NCI-H2171 treated with DMSO at 0.1 percent for 48 hours (cell line): Measurements from ENCODE around the gene C6orf136.
"Not testable (repeated sequence)": the region's sequence is repeated elsewhere in the genome, so short reads cannot be mapped to it uniquely, and the experiment has no call there.

Source experiments
- DNase-seq: peaks from one replicate; lab custom pipeline; 2025; lab: John Stamatoyannopoulos, UW

C6orf136 gene

DNA sequence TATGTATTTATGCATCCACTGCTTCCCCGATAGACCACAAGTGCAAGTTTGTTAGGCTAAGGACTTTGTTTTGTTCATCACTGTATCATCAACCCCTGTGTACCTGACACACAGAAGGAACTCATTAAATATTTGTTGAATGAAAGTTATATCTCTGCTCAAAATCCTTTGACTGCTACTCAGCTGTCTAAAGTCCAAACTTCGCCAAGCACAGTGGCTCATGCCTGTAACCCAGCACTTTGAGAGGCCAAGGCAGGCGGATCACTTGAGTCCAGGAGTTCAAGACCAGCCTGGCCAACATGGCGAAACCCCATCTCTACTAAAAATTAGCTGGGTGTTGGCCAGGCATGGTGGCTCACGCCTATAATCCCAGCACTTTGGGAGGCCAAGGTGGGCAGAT lies 11.0 kb downstream of the C6orf136 start:
- DNase-seq = not testable (repeated sequence)

DNA sequence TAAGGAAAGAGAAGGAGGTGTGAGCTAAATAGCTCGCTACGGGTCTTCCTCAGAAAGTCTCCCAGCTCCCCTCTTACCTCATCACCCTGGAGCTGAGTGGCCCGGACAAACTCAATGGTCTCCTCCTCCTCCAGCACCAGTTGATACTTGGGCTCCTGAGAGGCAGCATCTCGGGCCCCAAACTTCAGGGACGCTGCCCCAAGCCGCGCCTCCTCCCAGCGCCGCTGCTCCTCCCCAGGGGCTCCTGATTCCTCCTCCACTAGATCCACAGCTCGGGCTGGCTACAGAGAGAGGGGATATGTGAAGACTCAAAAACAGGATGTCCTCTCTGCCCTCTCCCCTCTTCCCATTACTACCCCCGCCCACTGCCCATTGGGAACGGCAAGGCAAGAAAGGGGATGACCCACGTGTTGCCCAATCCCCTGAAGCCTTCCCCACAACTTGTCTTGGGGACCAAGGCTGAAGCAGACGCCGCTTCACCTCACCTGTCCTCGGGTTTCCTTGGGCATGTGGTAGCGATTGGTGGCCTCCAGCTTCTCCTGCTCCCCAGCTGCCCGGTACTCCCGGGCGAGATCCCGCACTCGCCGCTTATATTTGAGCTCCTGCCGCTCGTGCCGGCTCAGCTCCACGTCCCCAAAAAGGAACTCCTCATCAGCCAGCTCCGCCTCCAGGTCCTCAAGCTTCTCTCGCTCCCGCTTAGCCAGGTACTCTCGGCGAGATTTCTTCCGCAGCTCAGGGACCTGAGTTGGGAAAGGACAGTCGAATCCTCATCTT lies 18.2 kb downstream of the C6orf136 start:
- no peak for DNase-seq

DNA sequence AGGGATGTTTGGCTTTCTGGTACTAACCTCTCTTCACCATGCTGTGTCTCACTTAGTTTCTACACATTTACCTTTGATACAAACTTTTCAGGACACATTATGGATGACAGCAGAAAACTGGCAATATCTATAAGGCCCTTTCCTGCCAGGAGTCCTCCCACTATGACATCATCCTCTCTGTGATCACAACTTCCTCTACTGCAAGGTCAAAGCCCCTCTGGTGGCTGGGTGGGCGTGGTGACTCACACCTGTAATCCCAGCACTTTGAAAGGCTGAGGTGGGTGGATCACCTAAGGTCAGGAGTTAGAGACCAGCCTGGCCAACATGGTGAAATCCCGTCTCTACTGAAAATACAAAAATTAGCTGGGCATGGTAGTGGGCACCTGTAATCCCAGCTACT lies 19.4 kb downstream of the C6orf136 start:
- not testable (repeated sequence) for DNase-seq

DNA sequence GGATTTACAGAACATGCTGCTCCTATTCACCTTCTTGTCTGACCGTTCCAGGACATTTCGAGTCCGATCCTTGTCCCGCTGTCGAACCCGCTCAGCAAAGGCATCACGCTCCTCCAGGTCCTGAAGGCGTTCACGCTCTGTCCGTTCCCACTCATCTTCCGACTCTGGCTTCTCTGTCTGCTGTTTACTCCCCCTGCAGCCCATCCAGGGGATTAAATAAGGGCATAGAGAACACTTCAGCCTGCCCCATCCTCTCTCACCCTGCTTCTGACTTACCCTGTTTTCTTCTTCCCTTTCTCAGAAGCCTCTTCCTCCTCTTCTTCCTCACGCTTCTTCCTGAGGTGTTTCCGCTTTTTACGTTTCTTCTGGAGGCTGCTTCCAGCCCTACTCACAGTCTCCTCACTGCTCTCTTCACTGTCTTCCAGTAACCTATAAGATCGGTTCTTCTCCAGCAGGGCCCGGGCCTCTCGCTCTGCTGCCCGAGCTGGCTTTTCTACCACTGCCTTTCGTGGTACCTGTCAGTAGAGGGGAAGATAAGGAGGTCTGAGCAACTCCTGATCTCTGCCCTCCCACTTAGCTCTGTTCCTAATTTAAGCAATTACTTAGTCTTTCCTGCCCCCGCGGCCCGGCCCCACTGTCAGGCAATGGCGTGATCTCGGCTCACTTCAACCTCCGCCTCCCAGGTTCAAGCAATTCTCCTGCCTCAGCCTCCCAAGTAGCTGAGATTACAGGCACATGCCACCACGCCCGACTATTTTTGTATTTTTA lies 24.0 kb downstream of the C6orf136 start:
- no peak for DNase-seq

DNA sequence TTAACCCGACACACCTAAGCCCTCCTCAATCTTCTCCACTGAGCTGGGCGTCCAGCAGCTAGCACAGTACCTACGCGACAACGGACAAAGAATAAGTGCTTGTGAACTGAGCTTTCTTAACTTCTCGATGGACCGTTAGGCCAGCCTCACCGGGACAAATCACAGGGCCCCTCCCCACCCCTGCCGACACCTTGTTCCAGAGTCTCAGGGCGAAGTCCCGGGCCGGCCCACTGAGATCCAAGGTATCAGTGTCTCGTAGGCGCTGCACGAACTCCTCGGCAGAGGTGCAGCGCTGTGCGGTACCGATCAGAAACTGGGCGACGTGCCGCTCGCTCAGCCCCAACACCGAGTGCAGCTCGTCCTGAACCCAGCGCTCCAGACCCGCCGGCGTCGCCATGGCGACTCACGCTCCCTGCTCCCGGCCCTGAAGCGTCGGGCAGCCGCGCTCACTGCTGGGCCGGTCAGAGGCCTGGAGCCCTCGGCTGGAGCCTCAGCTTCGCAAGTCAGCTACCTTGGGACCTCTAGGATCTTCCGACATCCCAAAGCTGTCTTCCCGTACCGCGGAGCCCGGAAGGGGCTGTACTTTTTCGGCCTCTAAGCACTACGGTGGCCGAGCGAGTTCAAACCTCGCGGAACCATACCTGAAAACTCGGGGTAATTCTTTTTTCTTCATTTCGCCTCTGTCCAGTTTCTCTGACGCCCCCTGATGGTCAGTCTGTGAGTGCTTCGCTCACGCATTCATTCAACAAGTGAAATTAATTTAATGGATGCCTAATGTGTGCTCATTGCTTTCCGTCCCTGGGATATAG lies 25.7 kb downstream of the C6orf136 start, which contains the start of gene DHX16:
Gene DHX16 (minus strand): TSS at position 562 of the 809 bp plus-strand sequence. CDS start 165 bp downstream, at position 397.
- DNase-seq = peak; percentile 93

DNA sequence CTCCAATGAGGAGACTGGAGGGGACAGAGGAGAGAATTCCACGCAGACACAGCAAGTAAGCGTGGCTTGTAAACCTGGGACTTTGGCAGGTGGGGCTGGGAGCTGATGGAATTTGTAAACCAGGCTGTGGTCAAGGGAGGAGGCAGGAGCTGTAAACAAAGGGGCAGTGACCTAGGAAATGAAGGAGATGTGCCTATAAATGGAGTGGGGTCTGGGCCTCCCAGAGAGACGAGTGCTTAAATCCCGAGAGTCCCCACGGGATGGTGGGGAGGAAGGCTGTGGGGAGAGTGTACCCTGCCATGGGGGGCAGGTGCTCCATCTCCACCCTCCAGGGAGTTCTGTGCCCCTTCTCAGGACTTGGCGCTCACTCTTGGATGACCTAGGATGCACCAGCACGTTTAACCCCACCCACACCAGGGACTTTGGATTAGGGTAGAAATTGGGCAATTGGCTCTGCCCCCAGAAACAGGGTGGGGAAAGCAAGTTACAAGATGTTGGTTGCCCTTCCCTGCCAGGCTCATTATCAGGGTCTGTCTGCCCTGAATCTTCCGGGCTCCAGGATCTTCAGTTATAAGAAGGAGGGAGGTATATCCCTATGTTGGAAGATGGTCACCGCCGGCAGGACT lies 29.8 kb downstream of the C6orf136 start:
- DNase-seq = no peak

DNA sequence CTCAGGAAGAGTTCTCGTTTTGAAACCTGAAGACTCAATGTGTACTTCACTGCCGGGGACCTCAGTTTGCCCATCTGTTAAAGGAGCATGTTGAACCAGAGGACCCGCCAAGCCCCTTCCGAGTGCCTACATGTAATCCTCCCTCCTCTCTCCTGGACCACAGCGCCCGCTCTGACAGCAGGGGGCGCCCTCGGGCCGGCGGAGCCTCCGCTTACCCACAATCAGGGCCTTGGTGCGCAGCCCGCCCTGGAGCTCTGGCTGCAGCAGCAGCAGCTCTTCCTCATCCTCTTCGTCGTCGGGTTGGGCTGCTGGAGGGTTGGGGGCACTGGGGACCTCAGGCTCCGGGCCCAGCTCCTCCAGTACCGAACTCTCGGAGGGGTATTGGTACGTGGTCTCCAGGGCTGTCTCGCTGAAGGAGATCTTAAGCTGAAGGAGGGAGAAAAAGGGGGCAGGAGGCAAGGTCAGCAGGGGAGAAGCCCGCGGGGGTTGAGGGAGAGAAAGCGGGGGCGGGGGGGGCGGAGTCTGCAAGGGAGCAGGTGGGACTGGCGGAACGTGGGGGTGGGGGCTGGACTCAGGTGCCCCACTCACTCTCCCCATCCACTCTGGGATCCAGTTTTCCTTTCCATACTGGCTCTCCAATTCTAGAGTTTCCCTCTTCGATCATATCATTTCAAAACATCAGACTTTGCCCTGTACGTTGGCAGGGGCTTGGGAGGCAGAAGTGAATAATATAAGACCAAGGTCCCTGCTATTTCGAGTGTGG lies 32.2 kb downstream of the C6orf136 start:
- DNase-seq = peak; percentile 46

DNA sequence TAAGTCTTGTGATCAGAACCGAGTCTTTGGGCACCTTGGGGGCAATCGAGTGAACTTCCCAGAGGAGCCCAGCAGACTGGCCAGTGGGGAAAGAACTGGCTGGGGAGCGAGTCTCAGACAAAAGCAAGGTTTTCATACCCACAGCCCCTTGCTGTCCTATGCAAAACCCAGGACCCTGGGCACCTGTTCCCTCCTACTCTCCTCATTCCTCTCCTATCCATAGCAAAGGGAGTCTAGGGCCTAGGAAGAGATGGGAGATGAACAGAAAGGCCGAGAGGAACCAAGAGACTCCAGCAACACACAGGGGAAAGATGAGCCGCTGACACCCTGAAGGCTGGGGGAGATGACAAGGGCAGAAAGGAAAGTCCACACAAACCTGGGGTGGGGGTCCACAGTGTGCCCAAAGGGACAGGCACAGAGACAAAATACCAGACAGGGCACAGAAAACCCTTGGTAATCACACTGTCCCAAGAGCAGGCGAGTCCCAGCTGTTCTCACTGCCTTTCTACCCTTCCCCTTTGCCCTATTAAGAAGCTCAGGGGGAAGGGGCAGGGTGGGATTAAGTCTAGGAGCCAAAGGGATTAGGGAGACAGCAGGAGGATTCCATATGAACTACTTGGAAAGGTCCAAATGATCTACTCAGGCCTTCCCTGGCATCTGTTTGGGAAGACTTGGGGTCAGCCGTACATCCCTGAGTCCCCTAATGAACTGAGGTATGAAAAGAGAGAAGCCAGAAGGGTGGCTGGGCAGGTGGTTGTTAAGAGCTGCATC lies 33.0 kb downstream of the C6orf136 start:
- no peak for DNase-seq

DNA sequence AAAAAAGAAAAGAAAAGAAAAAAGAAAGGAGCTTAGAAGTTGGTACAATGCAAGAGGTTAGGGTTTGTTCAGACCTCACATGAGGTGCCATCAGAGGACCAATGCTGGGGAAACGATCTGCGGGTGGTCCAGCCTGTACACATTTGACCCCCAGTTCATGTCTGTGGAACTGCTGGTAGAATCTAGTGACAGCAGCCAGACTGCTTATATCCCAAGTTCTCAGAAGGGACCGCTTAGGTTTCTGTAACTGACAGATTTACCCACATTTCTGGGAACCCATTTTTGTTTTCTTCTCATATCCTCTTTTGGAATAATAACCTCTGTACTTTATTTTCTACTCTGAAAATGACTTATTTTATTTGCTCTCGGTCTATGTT lies 34.8 kb downstream of the C6orf136 start:
- no peak for DNase-seq

DNA sequence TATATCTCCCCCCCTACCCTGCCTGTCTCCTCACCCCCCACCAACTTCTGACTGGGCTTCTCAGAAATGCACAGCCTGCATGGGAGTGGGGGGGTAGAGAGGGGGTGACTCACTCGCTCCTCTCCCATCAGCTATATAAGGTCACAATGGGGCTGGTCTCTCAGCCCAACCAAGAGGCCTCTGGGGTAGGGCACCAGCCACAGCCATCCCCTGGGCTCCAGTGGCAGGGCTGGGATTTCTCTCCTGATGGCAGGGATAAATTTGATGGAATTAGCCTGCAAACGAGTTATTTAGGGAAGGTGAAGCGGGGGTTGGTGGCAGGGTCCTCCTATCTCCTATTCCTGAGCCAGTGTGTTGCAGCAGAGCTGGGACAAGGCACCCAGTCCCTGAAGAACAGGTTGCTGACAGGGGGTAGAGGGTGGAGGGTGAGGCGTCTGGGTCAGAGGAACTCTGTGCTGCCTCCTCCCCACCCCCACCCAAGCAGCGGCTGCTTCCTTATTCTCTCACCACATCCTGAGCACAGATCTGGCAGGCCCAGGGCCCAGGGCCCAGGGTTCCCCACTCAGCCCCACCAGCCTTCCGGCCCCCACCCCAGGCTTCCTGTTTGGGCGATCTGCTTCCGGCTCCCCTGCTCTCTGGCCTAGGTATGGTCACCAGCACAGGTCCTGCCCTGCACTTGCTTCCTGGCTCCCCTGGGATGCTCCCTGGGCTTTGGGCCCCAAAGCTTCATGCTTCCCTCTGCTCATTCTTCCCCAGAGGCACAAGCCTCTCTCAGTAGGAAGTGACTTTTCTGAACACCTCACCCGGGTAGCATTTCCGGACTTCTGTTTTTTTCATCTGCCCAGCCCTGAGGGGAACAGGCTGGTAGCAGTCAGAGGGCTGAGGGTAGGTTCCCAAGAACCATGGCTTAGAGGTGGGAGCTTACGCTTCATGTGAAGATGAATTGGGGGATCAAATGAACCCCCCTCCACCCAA lies 35.5 kb downstream of the C6orf136 start:
- no peak for DNase-seq

DNA sequence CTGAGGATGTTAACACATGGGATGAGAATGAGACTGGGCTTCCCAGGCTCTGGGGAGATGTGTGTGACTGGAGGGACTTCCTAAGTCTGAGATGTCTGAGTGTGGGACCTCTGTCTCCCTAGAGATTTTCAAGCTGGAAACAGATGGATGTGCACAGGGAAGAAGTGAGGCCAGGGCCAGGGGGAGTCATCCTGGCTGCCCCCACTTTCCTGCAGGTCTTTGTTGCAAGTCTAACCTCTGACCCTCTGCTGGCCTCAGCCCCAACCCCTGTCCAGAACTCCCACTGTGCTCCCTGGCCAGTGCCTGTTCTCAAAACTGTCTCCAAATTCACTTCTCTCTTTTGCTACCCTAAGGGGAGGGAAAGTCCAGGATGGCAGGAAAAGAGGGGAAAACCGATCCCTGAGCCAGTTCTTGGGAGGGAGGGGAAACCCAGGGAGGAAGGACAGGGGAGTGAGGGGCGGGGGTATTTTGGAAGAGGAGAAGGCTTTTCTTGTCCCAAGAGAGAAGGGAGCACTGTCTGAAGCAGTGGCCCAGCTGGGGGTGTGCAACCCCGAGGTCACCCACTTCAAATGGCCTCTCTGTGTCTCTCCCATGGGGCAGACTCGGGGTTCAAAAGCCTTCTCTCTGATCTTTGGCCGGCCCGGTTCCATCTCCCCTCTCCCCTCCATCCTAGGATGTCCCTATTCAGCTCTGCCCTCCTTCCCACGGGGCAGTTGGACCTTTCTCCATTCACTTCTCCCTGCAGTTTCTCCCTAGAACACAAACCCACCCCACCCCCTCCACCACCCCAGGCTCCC lies 36.4 kb downstream of the C6orf136 start:
- no peak for DNase-seq

DNA sequence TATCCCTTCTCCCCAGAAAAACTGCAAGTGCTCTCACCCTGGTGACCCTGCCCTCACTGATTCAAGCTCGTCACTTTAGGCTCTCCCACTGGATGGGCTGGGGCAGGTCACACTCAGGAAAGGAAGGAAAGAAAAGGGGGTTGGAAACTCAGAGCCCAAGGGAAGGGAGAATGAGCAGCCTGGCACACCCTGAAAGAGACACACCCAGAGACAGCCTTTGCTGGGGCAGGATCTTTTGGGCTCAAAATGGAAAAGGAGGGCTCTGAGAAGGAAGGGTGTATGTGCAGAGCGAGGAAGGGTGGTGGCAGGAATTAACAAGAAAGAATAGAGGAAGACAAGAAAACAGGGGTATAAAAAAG lies 37.0 kb downstream of the C6orf136 start:
- no peak for DNase-seq

DNA sequence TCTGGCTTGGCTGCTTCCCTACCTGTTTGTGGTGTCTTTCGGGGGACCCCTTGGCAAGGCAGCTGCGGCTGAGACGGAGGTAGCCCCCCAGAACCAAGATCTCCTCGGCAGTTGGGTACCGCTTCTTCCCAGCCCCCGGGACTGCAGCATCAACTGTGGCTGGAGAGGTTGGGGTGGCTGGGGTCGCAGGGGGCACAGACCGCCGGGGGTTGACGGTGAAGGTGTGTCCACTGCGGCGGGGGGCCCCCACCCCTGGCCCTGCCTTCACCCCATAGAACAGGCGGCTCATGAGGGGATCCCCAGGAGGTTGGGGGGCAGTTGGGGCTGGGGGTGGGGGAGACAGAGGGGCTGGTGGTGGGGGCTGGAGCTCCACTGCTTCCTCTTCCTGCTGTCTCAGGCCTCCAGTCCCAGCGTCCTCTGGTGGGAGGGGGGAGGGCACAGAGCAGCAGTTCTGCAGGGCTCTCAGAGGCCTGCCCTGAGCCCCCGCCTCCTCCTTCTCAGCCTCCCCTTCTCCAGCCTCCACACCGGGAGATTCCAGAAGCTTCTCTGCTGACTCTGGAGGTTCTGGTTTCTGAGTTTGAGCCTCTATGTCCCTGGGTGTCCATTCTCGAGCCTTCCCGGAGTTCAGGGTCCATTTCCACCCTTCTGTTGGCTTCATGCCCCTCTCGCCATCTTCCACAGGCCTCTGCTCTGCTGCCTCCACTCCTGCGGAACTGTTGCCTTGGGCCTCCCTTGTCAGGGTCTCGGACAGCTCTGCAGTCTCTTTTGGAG lies 37.6 kb downstream of the C6orf136 start:
- DNase-seq = no peak

DNA sequence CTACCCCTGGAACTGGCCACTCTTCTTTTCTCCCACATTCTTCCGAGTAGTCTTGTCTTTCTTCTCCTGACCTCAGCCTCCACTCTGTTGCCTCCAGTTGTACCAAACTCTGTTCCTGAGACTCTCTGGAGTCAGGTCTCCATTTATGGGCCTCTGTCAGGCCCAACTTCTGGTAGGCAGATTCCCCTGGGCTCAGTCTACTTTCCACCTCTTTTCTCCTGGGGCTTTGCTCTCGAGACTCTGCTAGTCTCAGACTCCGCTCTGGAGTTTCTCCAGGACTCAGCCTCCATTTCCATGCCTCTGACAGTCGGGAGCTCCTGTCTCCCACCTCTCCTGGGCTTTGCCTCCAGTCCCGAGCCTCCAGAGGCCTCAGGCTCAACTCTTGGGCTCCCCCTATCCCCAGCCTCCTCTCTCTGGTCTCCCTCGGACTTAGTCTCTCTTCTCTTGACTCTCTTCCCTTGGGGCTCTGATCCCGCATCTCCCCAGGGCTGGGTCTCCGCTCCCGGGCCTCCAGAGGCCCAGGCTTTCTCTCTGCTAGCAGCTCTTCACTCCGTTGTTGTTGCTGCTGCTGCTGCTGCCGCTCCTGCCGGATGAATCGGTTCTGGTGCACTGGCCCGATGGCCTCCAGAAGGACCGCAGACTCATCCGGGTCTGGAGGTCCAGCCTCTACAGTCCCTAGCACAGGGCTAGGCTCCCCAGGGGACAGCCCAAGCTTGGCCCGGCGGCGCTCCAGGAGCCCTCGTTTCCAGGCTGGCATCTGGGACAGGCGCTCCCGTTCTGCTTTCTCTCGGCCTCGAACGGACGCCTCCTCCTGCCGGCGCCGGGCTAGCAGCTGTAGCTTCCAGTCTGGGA lies 38.5 kb downstream of the C6orf136 start:
- DNase-seq = no peak

DNA sequence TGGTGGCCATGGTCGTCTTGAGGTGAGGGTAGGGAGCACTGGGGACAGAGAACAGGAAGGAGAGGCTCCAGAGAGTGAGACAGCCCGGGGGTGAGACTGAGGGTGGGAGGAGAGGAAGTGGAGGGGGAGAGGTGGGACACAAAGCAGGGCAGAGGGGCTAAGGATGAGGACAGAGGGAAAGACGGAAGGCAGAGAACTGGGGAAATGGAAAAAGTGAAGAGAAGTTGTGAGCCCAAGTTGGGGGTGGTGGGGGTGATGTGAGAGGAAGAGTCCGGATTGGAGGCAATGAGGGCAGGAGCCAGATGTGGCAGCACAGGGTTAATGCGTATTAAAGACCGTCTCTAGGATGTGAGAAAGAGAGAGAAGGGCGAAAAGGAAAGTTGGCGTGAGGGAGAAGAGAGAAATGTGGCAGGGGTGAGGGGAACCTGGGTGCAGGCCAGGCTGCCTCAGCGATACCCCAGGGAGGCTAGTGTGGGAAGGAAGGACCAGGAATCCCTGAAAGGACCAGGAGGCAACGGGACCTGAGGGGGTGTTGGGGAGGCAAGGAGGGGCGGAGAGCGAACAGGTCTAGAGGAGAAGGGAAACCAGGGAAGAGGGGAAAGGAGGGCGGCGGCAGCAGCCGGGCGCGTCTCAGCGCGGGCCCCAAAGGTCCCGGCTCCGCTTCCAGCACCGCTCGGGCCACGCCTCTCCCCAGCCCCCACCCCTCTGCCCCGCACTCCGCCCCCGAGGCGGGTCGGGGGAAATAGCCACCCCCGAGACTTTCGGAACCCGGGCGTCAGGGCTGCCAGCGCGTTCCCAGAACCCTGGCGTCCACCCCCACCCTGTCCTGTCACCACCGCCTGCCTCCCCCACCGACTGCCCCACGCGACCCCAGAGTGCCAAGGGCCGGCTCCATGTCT lies 39.3 kb downstream of the C6orf136 start, which contains the start of gene PPP1R18:
Gene PPP1R18 (minus strand): TSS at position 637 of the 899 bp plus-strand sequence. CDS start 627 bp downstream, at position 10.
- no peak for DNase-seq
